Glutamatergic neuron (in vitro differentiated cells): Measurements from ENCODE around the gene GRIA3. TPM values are rescaled to one million over a fixed set of nuclear protein-coding genes. Genes with fewer than 3 reads are reported as not detected.

Experiments
- DNase-seq: peaks from one replicate; pipeline ENCODE4 v3.0.0; 2022
- H3K27ac Mint-ChIP-seq: one replicate; pipeline ENCODE4 v1.8.0; 2020; ENCODE audit warnings: mild to moderate bottlenecking, mixed read lengths, inconsistent platforms; ENCODE audit not compliant: unreplicated experiment
- H3K27me3 Mint-ChIP-seq: one replicate; pipeline ENCODE4 v1.8.0; 2020; ENCODE audit warnings: mild to moderate bottlenecking, moderate library complexity, mixed read lengths, inconsistent platforms; ENCODE audit not compliant: unreplicated experiment
- H3K36me3 Mint-ChIP-seq: one replicate; pipeline ENCODE4 v1.8.0; 2020; ENCODE audit warnings: mild to moderate bottlenecking, mixed read lengths, inconsistent platforms; ENCODE audit not compliant: unreplicated experiment
- H3K4me1 Mint-ChIP-seq: one replicate; pipeline ENCODE4 v1.8.0; 2020; ENCODE audit warnings: mild to moderate bottlenecking, low read depth, mixed read lengths, inconsistent platforms; ENCODE audit not compliant: unreplicated experiment
- H3K4me3 Mint-ChIP-seq: one replicate; pipeline ENCODE4 v1.8.0; 2020; ENCODE audit warnings: mild to moderate bottlenecking, mixed read lengths, inconsistent platforms; ENCODE audit not compliant: unreplicated experiment
- H3K9me3 Mint-ChIP-seq: one replicate; pipeline ENCODE4 v1.8.0; 2020; ENCODE audit warnings: mild to moderate bottlenecking, moderate library complexity, mixed read lengths, inconsistent platforms; ENCODE audit not compliant: unreplicated experiment
- CTCF ChIP-seq: fragments of 200-600 bp; sonication (generic); IDR thresholded peaks from one replicate; pipeline ENCODE4 v1.5.0; 2021; ENCODE audit not compliant: partially characterized antibody, unreplicated experiment
- total RNA-seq: library from RNA; stranded (reverse); fragmentation: NEBNext Ultra II Directional; extraction: Animal tissue kit (Norgen Biotek cat#: 25700); gene quantifications from one replicate; pipeline ENCODE4 v1.2.1, GENCODE V29; 2021; ENCODE audit not compliant: unreplicated experiment

Gene GRIA3
- total RNA-seq, 1 donor from 2014 or later, result 9.7 TPM

GRCh38 chrX:123155327-123155726 is 28.8 kb upstream of the GRIA3 start:
- Mint-ChIP-seq H3K27ac (no peak overlapping the region), H3K4me3 (no peak overlapping the region), H3K9me3 (no peaks in the 10 kb centered on the region), H3K27me3 (no peaks in the 10 kb centered on the region), H3K36me3 (no peaks in the 10 kb centered on the region), H3K4me1 (no peaks in the 10 kb centered on the region)
- DNase-seq, result no peak
- TF ChIP-seq CTCF, result no peak

GRCh38 chrX:123157586-123157985 is 26.5 kb upstream of the GRIA3 start:
- H3K4me3 Mint-ChIP-seq, result no peak overlapping the region

GRCh38 chrX:123159403-123159802 is 24.7 kb upstream of the GRIA3 start:
- Mint-ChIP-seq H3K9me3 (no peaks in the 10 kb centered on the region), H3K4me1 (no peaks in the 10 kb centered on the region), H3K27ac (no peak overlapping the region)

More at GRCh38 chrX:123157586-123157985, 26.5 kb upstream of the GRIA3 start:
- TF ChIP-seq CTCF, result no peak
- DNase-seq, result no peak
- Mint-ChIP-seq H3K27me3 (no peaks in the 10 kb centered on the region), H3K9me3 (no peaks in the 10 kb centered on the region), H3K36me3 (no peaks in the 10 kb centered on the region), H3K27ac (no peak overlapping the region), H3K4me1 (no peaks in the 10 kb centered on the region)

GRCh38 chrX:123167621-123168020 is 16.5 kb upstream of the GRIA3 start:
- Mint-ChIP-seq H3K9me3 (peaks cover 2% of the 10 kb centered on the region), H3K27me3 (no peaks in the 10 kb centered on the region), H3K27ac (no peak overlapping the region), H3K4me1 (no peaks in the 10 kb centered on the region), H3K4me3 (no peak overlapping the region), H3K36me3 (no peaks in the 10 kb centered on the region)
- DNase-seq, result no peak
- no peak for TF ChIP-seq CTCF

More at GRCh38 chrX:123159403-123159802, 24.7 kb upstream of the GRIA3 start:
- no peaks in the 10 kb centered on the region for H3K27me3 Mint-ChIP-seq
- no peak overlapping the region for H3K4me3 Mint-ChIP-seq
- no peak for DNase-seq
- no peak for TF ChIP-seq CTCF
- no peaks in the 10 kb centered on the region for H3K36me3 Mint-ChIP-seq

GRCh38 chrX:123169247-123169901 is 14.7 kb upstream of the GRIA3 start:
- no peaks in the 10 kb centered on the region for H3K27me3 Mint-ChIP-seq
- TF ChIP-seq CTCF, result no peak
- no peaks in the 10 kb centered on the region for H3K36me3 Mint-ChIP-seq
- peaks cover 2% of the 10 kb centered on the region for H3K9me3 Mint-ChIP-seq
- no peak overlapping the region for H3K4me3 Mint-ChIP-seq
- no peak overlapping the region for H3K27ac Mint-ChIP-seq
- no peaks in the 10 kb centered on the region for H3K4me1 Mint-ChIP-seq
- DNase-seq, result no peak
